Mesodermal cell (in vitro differentiated cells): Measurements from ENCODE around the gene FAM20A. TPM values are rescaled to one million over a fixed set of nuclear protein-coding genes. Genes with fewer than 3 reads are reported as not detected.

Source experiments
- H3K27ac ChIP-seq: 2 replicates; pipeline ENCODE4 v1.7.0; 2013; ENCODE audit warnings: mild to moderate bottlenecking, low read depth, low read length, moderate library complexity; ENCODE audit not compliant: severe bottlenecking
- H3K36me3 ChIP-seq: 2 replicates; pipeline ENCODE4 v1.7.1; 2013; ENCODE audit warnings: mild to moderate bottlenecking, low read length, moderate library complexity; ENCODE audit not compliant: control insufficient read depth, insufficient read depth
- H3K4me1 ChIP-seq: one replicate; pipeline ENCODE4 v1.7.1; 2013; ENCODE audit warnings: mild to moderate bottlenecking, low read length; ENCODE audit not compliant: insufficient read depth, control insufficient read depth, poor library complexity, severe bottlenecking
- H3K4me3 ChIP-seq: 2 replicates; pipeline ENCODE4 v1.7.0; 2013; ENCODE audit warnings: low read length, control low read depth, mild to moderate bottlenecking; ENCODE audit not compliant: insufficient read depth, poor library complexity, severe bottlenecking; ENCODE audit errors: extremely low read depth
- H3K9me3 ChIP-seq: 2 replicates; pipeline ENCODE4 v1.7.1; 2013; ENCODE audit warnings: mild to moderate bottlenecking, low read length, moderate library complexity; ENCODE audit not compliant: control insufficient read depth
- WGBS, 2 experiments: methylation state at CpG; one replicate each; pipeline ENCODE4 v1.1.5; 2013; ENCODE audit warnings: missing lambda C conversion rate in 2 of 2; ENCODE audit not compliant: insufficient coverage in 2 of 2; 5-methylcytosine and 5-hydroxymethylcytosine counted together
- polyA plus RNA-seq, 2 experiments: library from polyadenylated mRNA; stranded (reverse); fragments of 50-300 nt; gene quantifications; one replicate each; pipeline ENCODE4 v1.2.3, GENCODE V29; 2013

Gene FAM20A
- 1.8 TPM for polyA plus RNA-seq (2013, experiment 1 of 2)
- 1.4 TPM for polyA plus RNA-seq (2013, experiment 2 of 2)

DNA sequence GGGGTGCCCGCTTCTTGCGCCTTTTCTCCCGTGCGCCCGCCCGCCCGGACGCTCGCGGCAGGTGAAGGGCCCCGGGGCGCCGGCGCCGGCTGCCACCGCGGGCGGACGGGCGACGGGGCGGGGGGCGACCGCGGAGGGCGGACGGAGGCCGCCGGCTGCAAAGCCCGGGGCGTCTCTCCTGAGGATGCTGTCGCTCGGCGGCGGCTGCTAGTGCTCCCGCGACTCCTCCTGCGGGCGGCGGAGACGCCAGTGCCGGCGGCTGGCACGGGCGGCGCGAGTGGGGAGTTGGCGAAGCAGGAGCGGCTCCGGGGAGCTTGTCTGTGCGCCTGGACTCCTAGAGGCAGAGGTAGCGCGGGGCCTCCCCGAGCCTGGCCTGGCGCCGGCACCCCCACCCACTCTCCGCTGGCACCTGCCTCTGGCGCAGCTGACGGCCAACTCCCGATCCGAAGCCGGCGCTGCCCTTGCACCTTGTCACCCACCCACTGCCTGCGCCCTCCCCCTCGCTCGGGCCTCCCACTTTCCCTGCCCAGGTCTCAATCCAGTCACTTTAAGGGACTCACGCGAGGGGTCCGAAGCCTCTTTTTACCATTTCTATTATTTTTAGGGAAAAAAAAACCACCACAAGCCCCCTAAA, at the start of gene FAM20A:
Gene FAM20A, minus strand, starts transcription at position 437 of the 634 bp plus-strand sequence. CDS start 701 bp downstream, outside the sequence.
- Histone ChIP-seq H3K4me3 (peak within 1 kb of the TSS; percentile 56), H3K36me3 (no peaks in the 10 kb centered on the region), H3K4me1 (peaks cover 4% of the 10 kb centered on the region), H3K27ac (no peak within 1 kb of the TSS), H3K9me3 (no peaks in the 10 kb centered on the region)
- 1 to 2% methylated on average over 46 to 55 of the region's 69 CpGs for WGBS, 2 experiments

- 79 to 92% methylated on average over 2 to 3 of the region's 3 CpGs for WGBS, 2 experiments
- Histone ChIP-seq H3K4me3 (no peak overlapping the region), H3K4me1 (no peaks in the 10 kb centered on the region), H3K27ac (no peak overlapping the region), H3K9me3 (peaks cover 3% of the 10 kb centered on the region), H3K36me3 (no peaks in the 10 kb centered on the region)
These were observed 48.2 kb upstream of the FAM20A start for GRCh38 chr17:68649324-68649723.

DNA sequence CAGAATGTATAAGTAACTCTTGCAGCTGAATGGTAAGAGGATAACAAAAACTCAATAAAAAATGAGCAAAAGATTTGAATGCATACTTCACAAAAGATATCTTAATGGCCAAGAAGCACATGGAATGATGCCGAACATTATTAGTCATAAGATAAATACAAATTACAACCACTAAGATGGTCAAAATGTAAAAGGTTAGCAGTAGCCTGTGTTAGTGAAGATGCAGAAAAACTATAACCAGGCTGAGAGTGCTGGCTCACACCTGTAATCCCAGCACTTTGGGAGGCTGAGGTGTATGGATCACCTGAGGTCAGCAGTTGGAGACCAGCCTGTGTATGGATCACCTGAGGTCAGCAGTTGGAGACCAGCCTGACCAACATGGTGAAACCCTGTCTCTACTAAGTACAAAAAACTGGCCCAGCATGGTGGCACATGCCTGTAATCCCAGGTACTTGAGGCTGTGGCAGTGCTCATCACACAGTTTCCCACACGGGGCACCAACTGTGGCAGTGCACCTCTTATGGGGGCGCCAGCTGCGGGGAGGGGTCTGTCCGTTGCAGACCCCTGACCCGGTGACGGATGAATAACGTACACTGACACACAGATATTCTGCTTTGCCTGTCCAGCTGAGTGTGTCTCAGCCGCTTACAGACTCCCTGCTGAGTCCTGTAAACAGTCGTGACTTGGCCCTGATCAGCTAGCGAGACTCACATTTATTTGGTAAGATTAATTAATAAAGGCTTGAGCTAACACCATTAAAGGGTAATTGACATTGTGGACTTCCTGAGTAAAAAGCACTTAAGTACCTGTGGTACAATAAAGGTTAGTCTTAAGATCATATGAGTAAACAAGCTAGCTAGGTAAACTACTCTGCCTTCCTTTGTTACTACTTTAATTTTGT, 45.7 kb upstream of the FAM20A start:
- Histone ChIP-seq H3K9me3 (peaks cover 3% of the 10 kb centered on the region), H3K4me1 (no peaks in the 10 kb centered on the region), H3K4me3 (no peak overlapping the region), H3K27ac (no peak overlapping the region), H3K36me3 (no peaks in the 10 kb centered on the region)
- WGBS, 2 experiments, result 94 to 96% methylated on average over 7 to 10 of the region's 11 CpGs

- no peaks in the 10 kb centered on the region for H3K9me3 ChIP-seq
- no peaks in the 10 kb centered on the region for H3K4me1 ChIP-seq
- no peak overlapping the region for H3K4me3 ChIP-seq
- no peak overlapping the region for H3K27ac ChIP-seq
- H3K36me3 ChIP-seq, result no peaks in the 10 kb centered on the region
- 100% methylated on average over 3 of the region's 4 CpGs for WGBS, 2 experiments
These were observed 40.9 kb upstream of the FAM20A start for GRCh38 chr17:68642118-68642412.

- no peak overlapping the region for H3K4me3 ChIP-seq
- no peaks in the 10 kb centered on the region for H3K36me3 ChIP-seq
- WGBS, 2 experiments, result 93 to 94% methylated on average over 6 to 7 of the region's 9 CpGs
- H3K9me3 ChIP-seq, result peaks cover under 1% of the 10 kb centered on the region
- H3K27ac ChIP-seq, result no peak overlapping the region
- H3K4me1 ChIP-seq, result no peaks in the 10 kb centered on the region
These were observed 40.3 kb upstream of the FAM20A start for GRCh38 chr17:68641276-68642117.

- Histone ChIP-seq H3K36me3 (no peaks in the 10 kb centered on the region), H3K9me3 (peaks cover 3% of the 10 kb centered on the region), H3K4me1 (no peaks in the 10 kb centered on the region), H3K27ac (no peak overlapping the region), H3K4me3 (no peak overlapping the region)
- WGBS, 2 experiments, result 71 to 92% methylated on average over 1 of the region's 2 CpGs
These were observed 39.2 kb upstream of the FAM20A start for GRCh38 chr17:68640242-68640989.

DNA sequence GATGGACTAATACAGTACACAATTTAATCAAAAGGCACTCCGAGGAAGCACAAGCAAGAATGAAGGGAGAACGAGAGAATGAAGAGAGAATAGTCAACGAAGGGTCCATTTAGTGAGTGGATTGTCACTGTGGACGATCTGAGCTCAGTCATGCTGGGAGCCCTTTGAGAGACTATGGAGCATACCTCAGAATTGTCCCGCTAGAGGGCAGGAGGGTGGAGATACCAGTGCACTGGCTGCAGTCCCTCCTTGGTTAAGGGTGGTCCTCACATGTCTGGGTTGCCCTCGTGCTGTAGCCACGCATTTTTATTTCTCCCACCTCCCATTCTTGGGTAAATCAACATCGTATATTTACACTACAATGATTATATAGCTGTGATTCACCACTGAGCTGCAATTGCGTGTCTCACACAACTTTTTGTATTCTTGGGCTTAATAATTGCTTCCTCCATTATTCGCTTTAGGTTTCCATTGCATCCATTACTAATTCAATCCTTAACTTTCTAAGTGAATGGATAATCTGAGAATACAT, 33.2 kb upstream of the FAM20A start:
- H3K9me3 ChIP-seq, result peaks cover 3% of the 10 kb centered on the region
- H3K4me1 ChIP-seq, result no peaks in the 10 kb centered on the region
- WGBS, 2 experiments, result 75 to 87% methylated on average over 8 to 9 of the region's 10 CpGs
- H3K4me3 ChIP-seq, result no peak overlapping the region
- H3K36me3 ChIP-seq, result no peaks in the 10 kb centered on the region
- H3K27ac ChIP-seq, result no peak overlapping the region

DNA sequence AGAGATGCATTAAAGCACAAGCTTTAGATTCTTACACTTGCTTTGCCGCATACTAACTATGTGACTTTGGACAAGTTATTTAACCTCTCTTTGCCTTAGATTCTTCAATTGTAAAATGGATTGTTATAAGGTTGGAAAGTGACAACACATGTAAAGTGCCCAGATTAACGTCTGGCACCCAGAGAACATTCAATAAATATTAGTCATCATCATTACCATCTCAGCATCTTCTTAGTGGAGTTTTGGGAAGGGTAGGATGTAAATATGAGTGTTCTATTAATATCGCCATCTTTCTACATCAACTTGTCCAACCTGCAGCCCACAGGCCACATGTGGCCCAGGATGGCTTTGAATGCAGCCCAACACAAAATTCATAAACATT, 27.4 kb upstream of the FAM20A start:
- peaks cover 10% of the 10 kb centered on the region for H3K4me1 ChIP-seq
- H3K4me3 ChIP-seq, result no peak overlapping the region
- no peaks in the 10 kb centered on the region for H3K9me3 ChIP-seq
- no peaks in the 10 kb centered on the region for H3K36me3 ChIP-seq
- WGBS, 2 experiments, result 100% methylated on average over 1 of the region's 3 CpGs; no CpG with 5 or more reads in 1 of the 2 experiments
- H3K27ac ChIP-seq, result no peak overlapping the region

DNA sequence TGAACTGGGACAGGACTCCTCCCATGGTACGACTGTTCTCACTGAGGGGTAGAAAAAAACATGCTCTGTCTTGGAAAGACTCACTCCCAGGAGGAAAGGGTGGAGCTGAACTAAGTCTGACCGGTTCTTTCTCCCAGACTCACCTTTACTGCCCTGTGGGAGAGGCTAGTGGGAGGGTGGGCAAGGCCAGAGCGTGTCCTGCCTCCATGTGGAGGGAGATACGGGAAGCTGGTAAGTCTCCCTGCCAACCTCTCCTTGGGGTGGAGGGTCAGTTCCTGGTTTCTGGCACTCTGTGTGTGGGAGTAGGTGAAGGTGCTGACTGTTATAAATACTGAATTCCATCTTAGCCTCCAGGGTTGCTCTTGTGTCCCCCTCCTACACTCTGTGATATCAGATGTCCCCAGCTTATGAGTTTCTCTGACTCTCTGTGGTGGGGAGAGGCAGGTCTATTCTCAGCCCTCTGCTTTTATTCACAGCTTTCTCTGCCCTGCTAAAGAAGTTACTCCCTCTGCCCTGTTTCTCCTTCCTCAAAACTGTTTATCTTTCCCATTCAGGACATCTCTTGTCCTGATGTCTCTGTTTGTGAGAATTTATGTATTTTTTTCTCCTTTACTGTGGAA, 26.9 kb upstream of the FAM20A start:
- no peaks in the 10 kb centered on the region for H3K9me3 ChIP-seq
- H3K4me1 ChIP-seq, result peaks cover 10% of the 10 kb centered on the region
- H3K27ac ChIP-seq, result no peak overlapping the region
- no peak overlapping the region for H3K4me3 ChIP-seq
- 67 to 74% methylated on average over 1 to 2 of the region's 4 CpGs for WGBS, 2 experiments
- no peaks in the 10 kb centered on the region for H3K36me3 ChIP-seq
